ENCODE data around the gene PLEKHN1. TPM values are rescaled to one million over a fixed set of nuclear protein-coding genes. Genes with fewer than 3 reads are reported as not detected.

The PLEKHN1 gene
- polyA plus RNA-seq, 1 of the 3 experiments (the other 2 are of a cell fraction), result not detected

DNA sequence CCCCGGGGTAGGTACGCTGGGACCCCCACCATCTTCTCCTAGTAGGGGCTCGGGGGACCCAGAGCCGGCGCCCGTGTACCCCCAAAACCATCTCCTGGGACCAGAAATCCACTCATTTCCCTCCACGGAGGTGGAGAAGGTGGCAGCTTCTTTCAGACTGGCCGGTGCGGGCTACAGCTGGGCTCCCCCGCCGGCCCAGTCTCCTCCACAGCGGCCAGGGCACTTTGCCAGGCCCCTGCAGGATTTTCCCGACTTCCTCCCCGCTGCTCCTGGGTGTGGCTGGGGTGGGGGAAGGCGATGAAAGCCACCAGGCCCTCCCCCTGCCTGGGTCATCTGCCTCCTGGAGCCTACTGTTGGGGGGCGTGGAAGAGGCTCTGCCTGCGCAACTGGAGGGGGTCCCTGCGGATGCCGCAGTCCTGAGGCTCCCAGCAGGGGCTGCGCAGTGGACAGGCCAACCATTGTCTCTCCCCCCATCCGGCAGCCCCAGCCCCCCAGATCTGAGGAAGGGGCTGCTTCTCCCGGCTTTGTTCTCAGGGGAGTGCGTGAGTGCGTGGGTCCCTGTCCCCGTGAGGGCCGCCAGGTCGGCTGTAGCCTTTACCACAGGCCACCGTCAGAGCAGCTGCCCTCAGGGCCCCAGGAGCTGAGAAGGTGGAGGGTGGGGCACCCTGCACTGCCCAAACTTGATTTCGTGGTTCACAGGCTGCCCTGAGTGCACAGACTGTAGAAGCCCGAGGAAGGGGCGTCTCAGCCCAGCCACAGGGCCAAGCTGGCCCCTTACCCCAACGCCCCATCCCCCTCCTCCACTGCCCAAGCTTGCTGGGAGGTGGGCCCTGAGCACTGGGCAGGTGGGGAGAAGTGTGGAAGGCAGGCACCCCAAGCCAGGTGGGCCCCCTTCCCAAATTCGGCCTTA is 55.0 kb downstream of the PLEKHN1 start:
- ChIA-PET CTCF (interaction anchor here (1.0 to 6.0 kb wide), 8 partner anchors 12 to 270 kb away, joined by 3 to 52 read pairs (median 6); partner anchors contain the start of gene PERM1), POLR2A (no interaction called here)
- 37% methylated on average over 5 of the region's 33 CpGs for WGBS (ENCODE audit: low lambda C conversion rate)
- Histone ChIP-seq H3K9me3 (no peaks in the 10 kb centered on the region), H3K79me2 (ENCODE audit: insufficient read depth) (no peaks in the 10 kb centered on the region), H3K27ac (ENCODE audit: low read depth in 2 of 2, low read length in 1 of 2) (peak overlapping the region in 1 of 2 experiments; percentile 28; a peak in 1 of 4 replicates), H3K4me2 (peak overlapping the region; percentile 82; the same call in 1 of the 2 replicates), H3K36me3 (replicated peaks in 1 of 2; ENCODE audit: control insufficient read depth in 1 of 2, insufficient read depth in 2 of 2, low read length in 1 of 2) (peaks cover 0 to 4% of the 10 kb centered on the region in 2 experiments), H3K9ac (no peak overlapping the region), H3K4me1 (ENCODE audit: control insufficient read depth in 1 of 2, insufficient read depth in 2 of 2, low read depth in 1 of 2, low read length in 1 of 2) (peaks cover 0 to 10% of the 10 kb centered on the region in 2 experiments; a peak in 1 of 4 replicates), H3K9me2 (no peaks in the 10 kb centered on the region), H4K20me1 (ENCODE audit: insufficient read depth) (no peaks in the 10 kb centered on the region), H3K4me3 (ENCODE audit: low read depth in 2 of 2, low read length in 1 of 2) (peak overlapping the region; percentile 37 to 73; a peak in 3 of 4 replicates), H3K27me3 (ENCODE audit: insufficient read depth) (no peaks in the 10 kb centered on the region), H2AFZ (ENCODE audit: low read depth) (no peak overlapping the region), H3F3A (replicated peaks; ENCODE audit: insufficient read depth) (no peaks in the 10 kb centered on the region)
- TF ChIP-seq NRF1 (IDR thresholded peaks at IDR 0.05; ENCODE audit: low read depth, low read length), result no peak
- TF ChIP-seq, protein P1, sequence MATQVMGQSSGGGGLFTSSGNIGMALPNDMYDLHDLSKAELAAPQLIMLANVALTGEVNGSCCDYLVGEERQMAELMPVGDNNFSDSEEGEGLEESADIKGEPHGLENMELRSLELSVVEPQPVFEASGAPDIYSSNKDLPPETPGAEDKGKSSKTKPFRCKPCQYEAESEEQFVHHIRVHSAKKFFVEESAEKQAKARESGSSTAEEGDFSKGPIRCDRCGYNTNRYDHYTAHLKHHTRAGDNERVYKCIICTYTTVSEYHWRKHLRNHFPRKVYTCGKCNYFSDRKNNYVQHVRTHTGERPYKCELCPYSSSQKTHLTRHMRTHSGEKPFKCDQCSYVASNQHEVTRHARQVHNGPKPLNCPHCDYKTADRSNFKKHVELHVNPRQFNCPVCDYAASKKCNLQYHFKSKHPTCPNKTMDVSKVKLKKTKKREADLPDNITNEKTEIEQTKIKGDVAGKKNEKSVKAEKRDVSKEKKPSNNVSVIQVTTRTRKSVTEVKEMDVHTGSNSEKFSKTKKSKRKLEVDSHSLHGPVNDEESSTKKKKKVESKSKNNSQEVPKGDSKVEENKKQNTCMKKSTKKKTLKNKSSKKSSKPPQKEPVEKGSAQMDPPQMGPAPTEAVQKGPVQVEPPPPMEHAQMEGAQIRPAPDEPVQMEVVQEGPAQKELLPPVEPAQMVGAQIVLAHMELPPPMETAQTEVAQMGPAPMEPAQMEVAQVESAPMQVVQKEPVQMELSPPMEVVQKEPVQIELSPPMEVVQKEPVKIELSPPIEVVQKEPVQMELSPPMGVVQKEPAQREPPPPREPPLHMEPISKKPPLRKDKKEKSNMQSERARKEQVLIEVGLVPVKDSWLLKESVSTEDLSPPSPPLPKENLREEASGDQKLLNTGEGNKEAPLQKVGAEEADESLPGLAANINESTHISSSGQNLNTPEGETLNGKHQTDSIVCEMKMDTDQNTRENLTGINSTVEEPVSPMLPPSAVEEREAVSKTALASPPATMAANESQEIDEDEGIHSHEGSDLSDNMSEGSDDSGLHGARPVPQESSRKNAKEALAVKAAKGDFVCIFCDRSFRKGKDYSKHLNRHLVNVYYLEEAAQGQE (IDR thresholded peaks at IDR 0.05; ENCODE audit: low read depth, low read length), result no peak
- no peak for TF ChIP-seq ELF1 (IDR thresholded peaks at IDR 0.05)
- TF ChIP-seq, protein P2, sequence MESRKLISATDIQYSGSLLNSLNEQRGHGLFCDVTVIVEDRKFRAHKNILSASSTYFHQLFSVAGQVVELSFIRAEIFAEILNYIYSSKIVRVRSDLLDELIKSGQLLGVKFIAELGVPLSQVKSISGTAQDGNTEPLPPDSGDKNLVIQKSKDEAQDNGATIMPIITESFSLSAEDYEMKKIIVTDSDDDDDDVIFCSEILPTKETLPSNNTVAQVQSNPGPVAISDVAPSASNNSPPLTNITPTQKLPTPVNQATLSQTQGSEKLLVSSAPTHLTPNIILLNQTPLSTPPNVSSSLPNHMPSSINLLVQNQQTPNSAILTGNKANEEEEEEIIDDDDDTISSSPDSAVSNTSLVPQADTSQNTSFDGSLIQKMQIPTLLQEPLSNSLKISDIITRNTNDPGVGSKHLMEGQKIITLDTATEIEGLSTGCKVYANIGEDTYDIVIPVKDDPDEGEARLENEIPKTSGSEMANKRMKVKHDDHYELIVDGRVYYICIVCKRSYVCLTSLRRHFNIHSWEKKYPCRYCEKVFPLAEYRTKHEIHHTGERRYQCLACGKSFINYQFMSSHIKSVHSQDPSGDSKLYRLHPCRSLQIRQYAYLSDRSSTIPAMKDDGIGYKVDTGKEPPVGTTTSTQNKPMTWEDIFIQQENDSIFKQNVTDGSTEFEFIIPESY (IDR thresholded peaks at IDR 0.05; ENCODE audit: borderline replicate concordance, low read depth), result no peak
- TF ChIP-seq, protein P3, sequence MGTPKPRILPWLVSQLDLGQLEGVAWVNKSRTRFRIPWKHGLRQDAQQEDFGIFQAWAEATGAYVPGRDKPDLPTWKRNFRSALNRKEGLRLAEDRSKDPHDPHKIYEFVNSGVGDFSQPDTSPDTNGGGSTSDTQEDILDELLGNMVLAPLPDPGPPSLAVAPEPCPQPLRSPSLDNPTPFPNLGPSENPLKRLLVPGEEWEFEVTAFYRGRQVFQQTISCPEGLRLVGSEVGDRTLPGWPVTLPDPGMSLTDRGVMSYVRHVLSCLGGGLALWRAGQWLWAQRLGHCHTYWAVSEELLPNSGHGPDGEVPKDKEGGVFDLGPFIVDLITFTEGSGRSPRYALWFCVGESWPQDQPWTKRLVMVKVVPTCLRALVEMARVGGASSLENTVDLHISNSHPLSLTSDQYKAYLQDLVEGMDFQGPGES (IDR thresholded peaks at IDR 0.05; ENCODE audit: low read depth, low read length), result no peak
- TF ChIP-seq, protein P4, sequence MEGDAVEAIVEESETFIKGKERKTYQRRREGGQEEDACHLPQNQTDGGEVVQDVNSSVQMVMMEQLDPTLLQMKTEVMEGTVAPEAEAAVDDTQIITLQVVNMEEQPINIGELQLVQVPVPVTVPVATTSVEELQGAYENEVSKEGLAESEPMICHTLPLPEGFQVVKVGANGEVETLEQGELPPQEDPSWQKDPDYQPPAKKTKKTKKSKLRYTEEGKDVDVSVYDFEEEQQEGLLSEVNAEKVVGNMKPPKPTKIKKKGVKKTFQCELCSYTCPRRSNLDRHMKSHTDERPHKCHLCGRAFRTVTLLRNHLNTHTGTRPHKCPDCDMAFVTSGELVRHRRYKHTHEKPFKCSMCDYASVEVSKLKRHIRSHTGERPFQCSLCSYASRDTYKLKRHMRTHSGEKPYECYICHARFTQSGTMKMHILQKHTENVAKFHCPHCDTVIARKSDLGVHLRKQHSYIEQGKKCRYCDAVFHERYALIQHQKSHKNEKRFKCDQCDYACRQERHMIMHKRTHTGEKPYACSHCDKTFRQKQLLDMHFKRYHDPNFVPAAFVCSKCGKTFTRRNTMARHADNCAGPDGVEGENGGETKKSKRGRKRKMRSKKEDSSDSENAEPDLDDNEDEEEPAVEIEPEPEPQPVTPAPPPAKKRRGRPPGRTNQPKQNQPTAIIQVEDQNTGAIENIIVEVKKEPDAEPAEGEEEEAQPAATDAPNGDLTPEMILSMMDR (IDR thresholded peaks at IDR 0.05), result no peak
- no peak; a peak in 1 of 4 replicates for TF ChIP-seq EP300 (IDR thresholded peaks at IDR 0.05; ENCODE audit: borderline replicate concordance in 1 of 2, low read depth in 1 of 2, low read length in 1 of 2)
- no peak for TF ChIP-seq RXRA (IDR thresholded peaks at IDR 0.05; ENCODE audit: borderline replicate concordance, low read depth)
- TF ChIP-seq RFX5 (IDR thresholded peaks at IDR 0.05; ENCODE audit: low read length), result no peak
- TF ChIP-seq, protein P5, sequence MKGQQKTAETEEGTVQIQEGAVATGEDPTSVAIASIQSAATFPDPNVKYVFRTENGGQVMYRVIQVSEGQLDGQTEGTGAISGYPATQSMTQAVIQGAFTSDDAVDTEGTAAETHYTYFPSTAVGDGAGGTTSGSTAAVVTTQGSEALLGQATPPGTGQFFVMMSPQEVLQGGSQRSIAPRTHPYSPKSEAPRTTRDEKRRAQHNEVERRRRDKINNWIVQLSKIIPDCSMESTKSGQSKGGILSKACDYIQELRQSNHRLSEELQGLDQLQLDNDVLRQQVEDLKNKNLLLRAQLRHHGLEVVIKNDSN (IDR thresholded peaks at IDR 0.05; ENCODE audit: borderline replicate concordance, low read depth), result no peak
- TF ChIP-seq, protein P6, sequence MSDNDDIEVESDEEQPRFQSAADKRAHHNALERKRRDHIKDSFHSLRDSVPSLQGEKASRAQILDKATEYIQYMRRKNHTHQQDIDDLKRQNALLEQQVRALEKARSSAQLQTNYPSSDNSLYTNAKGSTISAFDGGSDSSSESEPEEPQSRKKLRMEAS (IDR thresholded peaks at IDR 0.05; ENCODE audit: low read depth), result no peak
- TF ChIP-seq SIN3A (IDR thresholded peaks at IDR 0.05; ENCODE audit: borderline replicate concordance, low read depth, low read length), result no peak
- TF ChIP-seq MXI1 (IDR thresholded peaks at IDR 0.05; ENCODE audit: low read depth, low read length), result no peak
- TF ChIP-seq GABPA (IDR thresholded peaks at IDR 0.05; ENCODE audit: low read depth), result no peak
- TF ChIP-seq CHD2 (IDR thresholded peaks at IDR 0.05; ENCODE audit: low read length, partially characterized antibody), result no peak
- DNase-seq, result peak; percentile 75

Measured in SK-N-SH (cell line).